Activated CD4-positive, alpha-beta T cell treated with anti-CD3 and anti-CD28 coated beads for 36 hours (primary cell): Measurements from ENCODE around the gene VSIG10L2. TPM values are rescaled to one million over a fixed set of nuclear protein-coding genes. Genes with fewer than 3 reads are reported as not detected.
"Not testable (repeated sequence)": the region's sequence is repeated elsewhere in the genome, so short reads cannot be mapped to it uniquely, and the experiment has no call there.

Experiments
- ATAC-seq: fragments of 200-7000 bp; cut with Tn5 transposase; one replicate; pipeline ENCODE4 v1.10.0; 2021; ENCODE audit warnings: mild to moderate bottlenecking, moderate library complexity
- CTCF ChIA-PET: fragments of 350-600 bp; sonication (Branson Sonifier 250); formaldehyde crosslinking; loops from one replicate; lab custom pipeline; 2021; ENCODE audit warnings: antibody characterized with exemption; lab: Charles Lee
- POLR2A ChIA-PET: fragments of 350-600 bp; sonication (Branson Sonifier 250); formaldehyde crosslinking; loops from one replicate; lab custom pipeline; 2021; ENCODE audit warnings: antibody characterized with exemption, inconsistent platforms; lab: Charles Lee
- DNase-seq: peaks from one replicate; pipeline ENCODE4 v3.0.0-alpha.2; 2020
- H3K27ac Mint-ChIP-seq: one replicate; pipeline ENCODE4 v1.8.0; 2021; ENCODE audit warnings: mixed read lengths
- H3K27me3 Mint-ChIP-seq: one replicate; pipeline ENCODE4 v1.8.0; 2021; ENCODE audit warnings: mixed read lengths
- H3K36me3 Mint-ChIP-seq: one replicate; pipeline ENCODE4 v1.8.0; 2021; ENCODE audit warnings: low read depth, mixed read lengths
- H3K4me1 Mint-ChIP-seq: one replicate; pipeline ENCODE4 v1.8.0; 2021; ENCODE audit warnings: mixed read lengths
- H3K4me3 Mint-ChIP-seq: one replicate; pipeline ENCODE4 v1.8.0; 2021; ENCODE audit warnings: mild to moderate bottlenecking, moderate library complexity, mixed read lengths
- H3K9me3 Mint-ChIP-seq: one replicate; pipeline ENCODE4 v1.8.0; 2021; ENCODE audit warnings: low read depth, mixed read lengths
- intact Hi-C, 2 experiments: fragments of 100-400 bp; cut with DNase I in 1 of 2; cut with micrococcal nuclease in 1 of 2; formaldehyde crosslinking; loops; one replicate each; pipeline versions ENCODE4 v1.14.2 to v1.15.1; 2022 to 2024; cut with DNase I, micrococcal nuclease
- total RNA-seq, 2 experiments: library from RNA; stranded (reverse); gene quantifications; one replicate each; pipeline ENCODE4 v1.2.3, GENCODE V29; 2021

VSIG10L2 gene
- total RNA-seq = not detected

DNA sequence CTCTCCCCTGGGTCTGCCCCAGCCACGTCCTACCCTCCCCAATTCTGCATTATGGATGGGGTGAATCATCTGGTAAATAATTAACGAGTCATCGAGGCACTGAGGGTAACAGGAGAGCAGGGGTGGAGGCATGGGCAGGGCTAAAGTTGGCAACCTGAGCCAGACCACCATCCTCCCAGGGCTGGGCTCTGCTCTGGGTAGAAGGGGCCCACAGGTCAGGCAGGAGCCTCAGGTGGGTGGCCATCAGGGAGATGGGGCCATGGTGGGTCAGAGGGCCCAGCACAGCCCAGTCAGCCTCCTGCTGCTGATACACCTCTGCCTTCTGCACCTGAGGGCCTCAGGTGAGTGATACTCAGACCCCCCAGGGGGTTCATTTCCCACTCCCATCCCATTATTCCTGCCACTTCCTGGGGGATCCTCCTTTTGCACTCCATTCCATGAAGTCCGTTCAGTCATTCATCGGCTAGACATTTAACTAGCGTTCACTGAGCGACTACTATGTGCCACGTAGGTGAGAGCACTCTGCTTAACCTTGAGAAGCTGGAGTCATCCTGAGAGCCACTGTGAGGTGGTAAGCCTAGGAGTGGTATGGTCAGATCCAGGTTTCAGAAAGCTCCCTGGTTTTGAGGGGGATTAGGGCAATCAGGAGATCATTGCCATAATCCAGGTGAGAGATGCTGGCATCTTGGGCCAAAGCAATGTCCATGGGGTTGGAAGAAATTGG, at the start of gene VSIG10L2:
Gene VSIG10L2 (plus strand): TSS at position 248 of the 724 bp plus-strand sequence. CDS start 12 bp downstream, at position 260.
- ChIA-PET CTCF (no interaction called here), POLR2A (no interaction called here)
- ATAC-seq (no peak), DNase-seq (no peak)
- no peaks in the 10 kb centered on the region for H3K27me3 Mint-ChIP-seq
- no peak within 1 kb of the TSS for H3K4me3 Mint-ChIP-seq
- no peaks in the 10 kb centered on the region for H3K9me3 Mint-ChIP-seq
- H3K27ac Mint-ChIP-seq = no peak within 1 kb of the TSS
- intact Hi-C loops = no loop called here
- peaks cover 5% of the 10 kb centered on the region for H3K4me1 Mint-ChIP-seq
- H3K36me3 Mint-ChIP-seq = no peaks in the 10 kb centered on the region

GRCh38 chr11:125901872-125902271, 44.0 kb upstream of the VSIG10L2 start:
- CTCF ChIA-PET = no interaction called here
- ATAC-seq (no peak), DNase-seq (no peak)
- H3K4me1 Mint-ChIP-seq = peaks cover 46% of the 10 kb centered on the region
- intact Hi-C loops = loop anchor here (2.0 kb wide), 1 partner anchor 367 kb away; the partner anchor contains the start of genes FOXRED1 (in 2 of the 2) and SRPRA (in 2 of the 2)
- H3K36me3 Mint-ChIP-seq = peaks cover 33% of the 10 kb centered on the region
- peaks cover 17% of the 10 kb centered on the region for H3K27me3 Mint-ChIP-seq
- POLR2A ChIA-PET = no interaction called here
- H3K9me3 Mint-ChIP-seq = no peaks in the 10 kb centered on the region
- peak overlapping the region; percentile 4 for H3K27ac Mint-ChIP-seq
- peak overlapping the region; percentile 95 for H3K4me3 Mint-ChIP-seq

GRCh38 chr11:125902277-125902926, 43.4 kb upstream of the VSIG10L2 start:
- Mint-ChIP-seq H3K27ac (peak overlapping the region; percentile 97), H3K36me3 (peaks cover 33% of the 10 kb centered on the region), H3K4me3 (peak overlapping the region; percentile 95), H3K9me3 (no peaks in the 10 kb centered on the region), H3K4me1 (peaks cover 42% of the 10 kb centered on the region), H3K27me3 (peaks cover 17% of the 10 kb centered on the region)
- CTCF ChIA-PET = interaction anchor here (1.0 to 2.0 kb wide), 6 partner anchors 10 to 277 kb away, joined by 3 to 14 read pairs (median 4); partner anchors contain the start of genes CHEK1 and HYLS1
- no peak for DNase-seq
- intact Hi-C loops = loop anchor here (2.0 kb wide), 1 partner anchor 366 kb away; the partner anchor contains the start of genes FOXRED1 (in 2 of the 2) and SRPRA (in 2 of the 2)
- ATAC-seq = no peak
- POLR2A ChIA-PET = interaction anchor here (0.6 to 2.0 kb wide), 3 partner anchors 15 to 315 kb away, joined by 3 to 23 read pairs (median 5); partner anchors contain the start of gene HYLS1

DNA sequence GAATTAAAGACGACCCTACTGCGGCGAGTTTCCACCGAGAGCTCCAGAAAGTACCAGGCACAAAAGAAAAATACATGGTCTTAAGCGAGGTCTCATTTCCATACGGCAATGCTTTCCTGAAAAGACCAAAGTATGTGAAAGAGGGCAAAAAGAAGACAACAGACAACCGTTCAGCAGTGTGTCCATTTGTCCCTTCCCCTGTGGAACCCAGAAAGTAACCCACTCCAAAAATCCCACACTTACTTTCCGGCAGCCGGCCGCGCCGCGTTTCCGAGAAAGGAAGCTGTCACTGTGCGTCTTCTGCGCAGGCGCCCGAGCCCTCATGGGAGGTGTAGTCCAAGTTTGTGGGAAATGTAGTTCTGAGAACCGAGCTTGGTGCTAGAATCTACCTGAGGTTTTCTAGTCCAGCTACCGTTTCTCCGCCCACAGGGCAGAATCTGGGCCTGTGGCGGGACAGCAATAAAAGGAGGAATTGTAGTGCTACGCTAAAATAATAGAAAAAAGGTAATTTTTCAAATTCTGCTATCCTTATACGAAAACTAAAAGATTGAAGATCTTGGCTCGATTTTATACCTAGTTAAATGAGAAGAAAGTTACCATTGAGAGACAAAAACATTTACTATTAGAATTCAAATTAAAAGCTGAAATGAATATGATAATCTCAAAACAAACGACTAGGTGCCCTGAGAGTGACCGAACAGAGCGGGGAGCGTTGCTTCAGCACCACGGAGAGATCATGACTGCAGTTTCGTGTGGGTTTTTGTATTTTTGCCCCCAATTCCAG, 42.7 kb upstream of the VSIG10L2 start, which contains the start of gene PUS3:
Gene PUS3 (minus strand): TSS at position 280 of the 784 bp plus-strand sequence. CDS start 6,922 bp downstream, outside the sequence.
- ChIA-PET POLR2A (interaction anchor here (0.6 to 2.0 kb wide), 5 partner anchors 16 to 362 kb away, joined by 3 to 23 read pairs (median 4); partner anchors contain the start of gene HYLS1), CTCF (interaction anchor here (0.6 to 2.0 kb wide), 8 partner anchors 11 to 402 kb away, joined by 3 to 14 read pairs (median 4); partner anchors contain the start of genes CHEK1 and HYLS1)
- intact Hi-C loops = loop anchor here (1.0 to 2.0 kb wide), 4 partner anchors 16 to 366 kb away; partner anchors contain the start of genes FOXRED1 (in 2 of the 2), HYLS1 (in 2 of the 2), SRPRA (in 2 of the 2) and FAM118B (in 1 of the 2)
- Mint-ChIP-seq H3K4me1 (peaks cover 35% of the 10 kb centered on the region), H3K9me3 (no peaks in the 10 kb centered on the region), H3K27me3 (peaks cover 17% of the 10 kb centered on the region), H3K36me3 (peaks cover 29% of the 10 kb centered on the region), H3K27ac (peak within 1 kb of the TSS; percentile 97), H3K4me3 (peak within 1 kb of the TSS; percentile 95)
- peak; percentile 97 for ATAC-seq
- DNase-seq = peak; percentile 94

GRCh38 chr11:125903711-125904659, 41.9 kb upstream of the VSIG10L2 start, which contains the start of gene DDX25:
TSS of gene DDX25 (plus strand) at chr11:125904508. CDS start at chr11:125904518, 10 bp downstream.
- intact Hi-C loops = loop anchor here (1.0 to 2.0 kb wide), 4 partner anchors 17 to 365 kb away; partner anchors contain the start of genes FOXRED1 (in 2 of the 2), HYLS1 (in 2 of the 2), SRPRA (in 2 of the 2) and FAM118B (in 1 of the 2)
- ChIA-PET POLR2A (interaction anchor here (0.7 to 2.0 kb wide), 2 partner anchors 17 to 362 kb away, joined by 4 to 23 read pairs; partner anchors contain the start of gene HYLS1), CTCF (interaction anchor here (0.6 to 2.0 kb wide), 5 partner anchors 16 to 401 kb away, joined by 3 to 14 read pairs (median 4); partner anchors contain the start of genes CHEK1 and HYLS1)
- Mint-ChIP-seq H3K4me1 (peaks cover 32% of the 10 kb centered on the region), H3K27me3 (peaks cover 23% of the 10 kb centered on the region), H3K36me3 (peaks cover 28% of the 10 kb centered on the region), H3K27ac (peak within 1 kb of the TSS; percentile 97), H3K9me3 (no peaks in the 10 kb centered on the region), H3K4me3 (peak within 1 kb of the TSS; percentile 95)
- ATAC-seq = peak; percentile 24
- peak; percentile 42 for DNase-seq

DNA sequence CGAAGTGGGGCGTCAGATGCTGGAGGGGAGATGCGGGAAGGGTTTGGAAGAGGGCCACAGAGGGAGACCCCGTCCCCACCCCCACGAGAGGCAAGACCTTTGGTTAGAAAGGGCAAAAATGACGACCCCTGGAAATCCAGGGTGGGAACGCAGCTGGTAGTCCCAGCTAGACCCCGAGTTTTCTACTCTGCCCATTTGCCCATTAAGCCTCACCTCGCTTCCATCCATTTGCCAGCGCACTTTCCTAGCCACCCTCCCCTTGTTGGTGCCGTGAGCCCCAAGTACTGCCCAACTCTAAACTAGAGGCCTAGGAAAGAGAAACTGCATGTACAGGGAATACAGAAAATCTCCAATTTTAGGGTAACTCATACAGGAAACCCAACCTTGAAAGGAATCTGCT, 41.2 kb upstream of the VSIG10L2 start:
- ChIA-PET POLR2A (interaction anchor here (0.6 kb wide), 1 partner anchor 438 kb away, joined by 3 read pairs; no protein-coding TSS in a partner anchor), CTCF (interaction anchor here (0.6 kb wide), 1 partner anchor 114 kb away, joined by 4 read pairs; no protein-coding TSS in a partner anchor)
- H3K36me3 Mint-ChIP-seq = peaks cover 21% of the 10 kb centered on the region
- ATAC-seq = no peak
- DNase-seq = no peak
- H3K9me3 Mint-ChIP-seq = no peaks in the 10 kb centered on the region
- H3K27me3 Mint-ChIP-seq = peaks cover 24% of the 10 kb centered on the region
- intact Hi-C loops = no loop called here
- peaks cover 26% of the 10 kb centered on the region for H3K4me1 Mint-ChIP-seq
- H3K4me3 Mint-ChIP-seq = peak overlapping the region; percentile 23
- no peak overlapping the region for H3K27ac Mint-ChIP-seq

DNA sequence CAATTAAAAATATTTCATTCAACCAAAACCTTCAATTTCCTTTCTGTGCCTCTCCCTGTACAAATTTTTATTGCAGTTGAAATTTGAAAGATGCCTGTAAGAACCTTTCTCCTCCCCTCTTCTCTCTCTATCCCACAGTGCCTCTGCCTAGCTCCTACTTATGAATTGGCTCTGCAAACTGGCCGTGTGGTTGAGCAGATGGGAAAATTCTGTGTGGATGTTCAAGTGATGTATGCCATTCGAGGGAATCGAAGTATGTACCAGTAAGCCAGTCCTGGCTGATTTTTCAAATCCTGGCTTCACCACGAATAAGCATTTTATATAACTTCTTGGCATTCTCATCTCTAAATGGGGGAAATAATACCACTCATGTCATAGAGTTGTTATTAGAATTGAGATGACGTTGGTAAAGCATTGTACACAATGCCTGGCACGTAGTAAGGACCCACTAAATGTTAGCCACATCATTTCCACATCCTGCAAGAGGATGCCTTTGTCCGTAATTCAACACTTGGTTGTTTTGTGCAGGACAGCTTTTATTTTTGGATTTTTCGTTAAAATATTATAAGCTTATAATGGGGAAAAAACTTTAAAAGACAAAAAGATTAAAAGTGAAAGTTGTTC, 35.5 kb upstream of the VSIG10L2 start:
- H3K27ac Mint-ChIP-seq = no peak overlapping the region
- no peaks in the 10 kb centered on the region for H3K9me3 Mint-ChIP-seq
- H3K36me3 Mint-ChIP-seq = no peaks in the 10 kb centered on the region
- H3K4me3 Mint-ChIP-seq = no peak overlapping the region
- ATAC-seq (no peak), DNase-seq (no peak)
- H3K4me1 Mint-ChIP-seq = no peaks in the 10 kb centered on the region
- CTCF ChIA-PET = interaction anchor here (0.5 to 0.6 kb wide), 4 partner anchors 11 to 445 kb away, joined by 3 to 4 read pairs (median 3); no protein-coding TSS in a partner anchor
- POLR2A ChIA-PET = no interaction called here
- intact Hi-C loops = no loop called here
- peaks cover 29% of the 10 kb centered on the region for H3K27me3 Mint-ChIP-seq

DNA sequence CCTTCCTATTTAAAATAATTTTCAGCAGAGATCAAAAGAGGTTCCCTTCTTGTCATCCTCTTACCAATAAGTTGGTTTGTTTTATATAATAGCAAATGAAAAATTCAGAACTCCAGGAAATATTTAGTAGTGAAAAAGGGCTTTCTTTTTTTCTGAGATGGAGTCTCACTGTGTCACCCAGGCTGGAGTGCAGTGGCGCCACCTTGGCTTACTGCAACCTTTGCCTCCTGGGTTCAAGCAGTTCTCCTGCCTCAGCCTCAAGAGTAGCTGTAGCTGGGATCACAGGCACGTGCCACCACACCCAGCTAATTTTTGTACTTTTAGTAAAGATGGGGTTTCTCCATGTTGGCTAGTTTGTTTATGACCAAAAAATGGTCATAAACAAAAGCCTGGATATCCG, 31.2 kb upstream of the VSIG10L2 start:
- CTCF ChIA-PET, intact Hi-C loops, H3K4me3 Mint-ChIP-seq: not testable (repeated sequence)

GRCh38 chr11:125916683-125917347, 29.0 kb upstream of the VSIG10L2 start:
- Mint-ChIP-seq H3K9me3 (no peaks in the 10 kb centered on the region), H3K36me3 (no peaks in the 10 kb centered on the region), H3K27me3 (peaks cover 24% of the 10 kb centered on the region), H3K4me3 (no peak overlapping the region), H3K27ac (no peak overlapping the region), H3K4me1 (no peaks in the 10 kb centered on the region)
- intact Hi-C loops = no loop called here
- DNase-seq (no peak), ATAC-seq (no peak)
- POLR2A ChIA-PET = no interaction called here
- CTCF ChIA-PET = interaction anchor here (0.5 kb wide), 1 partner anchor 277 kb away, joined by 3 read pairs; no protein-coding TSS in a partner anchor

More for the DNA sequence above, 31.2 kb upstream of the VSIG10L2 start:
- ATAC-seq, DNase-seq, H3K4me1 Mint-ChIP-seq, H3K36me3 Mint-ChIP-seq, POLR2A ChIA-PET, H3K27ac Mint-ChIP-seq, H3K9me3 Mint-ChIP-seq: not testable (repeated sequence)
- H3K27me3 Mint-ChIP-seq = peaks cover 28% of the 10 kb centered on the region
